Lower leg skin (tissue), 4 donors: ENCODE results near the gene PHF12. TPM values are rescaled to one million over a fixed set of nuclear protein-coding genes. Genes with fewer than 3 reads are reported as not detected.
"Not testable (repeated sequence)": the region's sequence is repeated elsewhere in the genome, so short reads cannot be mapped to it uniquely, and the experiment has no call there.

Experiments
- DNase-seq, 2 donors: peaks; one replicate each; pipeline ENCODE4 v3.0.0-alpha.2; 2019; ENCODE audit warnings: low spot score in 2 of 2
- H3K4me3 ChIP-seq: fragments of 200-600 bp; sonication (generic); 2 replicates; pipeline ENCODE4 v1.5.1; 2017; ENCODE audit warnings: mild to moderate bottlenecking, low read depth; ENCODE audit not compliant: poor library complexity, severe bottlenecking
- CTCF ChIP-seq, 3 donors: fragments of 450-650 bp; IDR thresholded peaks; one replicate each; pipeline ENCODE4 v1.5.1; 2016; ENCODE audit warnings: antibody characterized with exemption in 3 of 3, mild to moderate bottlenecking in 3 of 3, moderate library complexity in 2 of 3
- POLR2A ChIP-seq, 2 donors: fragments of 450-650 bp; IDR thresholded peaks; one replicate each; pipeline ENCODE4 v1.6.1; 2016 to 2017; ENCODE audit warnings: antibody characterized with exemption in 2 of 2, mild to moderate bottlenecking in 1 of 2, moderate library complexity in 1 of 2
- WGBS, 2 donors: methylation state at CpG; one replicate each; pipeline ENCODE4 v1.1.5; 2018; 5-methylcytosine and 5-hydroxymethylcytosine counted together
- intact Hi-C: fragments of 100-400 bp; cut with DNase I; formaldehyde crosslinking; loops from one replicate; pipeline ENCODE4 v1.15.0; 2023; ENCODE audit warnings: low total_unique reads
- total RNA-seq, 4 donors: library from RNA; depleted of rRNA; stranded (reverse); fragments of >200 nt; gene quantifications; one replicate each; pipeline ENCODE4 v1.1.0, GENCODE V29; 2016

The PHF12 gene
- total RNA-seq, 4 donors from 2014 or later, result 24.4 to 52.9 (median 42.7) TPM

GRCh38 chr17:28910534-28910933 is 40.8 kb downstream of the PHF12 start:
- no peak for DNase-seq
- intact Hi-C loops, result no loop called here
- WGBS, 2 donors, result 84 to 100% methylated on average over 1 of the region's 1 CpG
- no peak overlapping the region for H3K4me3 ChIP-seq
- no peak for TF ChIP-seq CTCF (IDR thresholded peaks at IDR 0.05)
- TF ChIP-seq POLR2A (IDR thresholded peaks at IDR 0.05), result no peak

GRCh38 chr17:28908640-28909167 is 42.6 kb downstream of the PHF12 start:
- 25 to 30% methylated on average over 6 of the region's 6 CpGs for WGBS, 2 donors
- TF ChIP-seq CTCF (IDR thresholded peaks at IDR 0.05), result no peak
- no peak for TF ChIP-seq POLR2A (IDR thresholded peaks at IDR 0.05)
- DNase-seq, result peak; percentile 49 to 90
- intact Hi-C loops, result no loop called here
- no peak overlapping the region for H3K4me3 ChIP-seq

- no peak overlapping the region for H3K4me3 ChIP-seq
- WGBS, 2 donors, result 60 to 69% methylated on average over 3 of the region's 3 CpGs
- TF ChIP-seq POLR2A (IDR thresholded peaks at IDR 0.05), result no peak
- DNase-seq, result no peak
- intact Hi-C loops, result no loop called here
Measured at GRCh38 chr17:28907709-28908475, 43.4 kb downstream of the PHF12 start.

- intact Hi-C loops, result no loop called here
- no peak for DNase-seq
- no peak overlapping the region for H3K4me3 ChIP-seq
- WGBS, 2 donors, result 55 to 61% methylated on average over 7 of the region's 7 CpGs
- TF ChIP-seq POLR2A (IDR thresholded peaks at IDR 0.05), result no peak
- no peak for TF ChIP-seq CTCF (IDR thresholded peaks at IDR 0.05)
Measured at GRCh38 chr17:28906706-28907438, 44.4 kb downstream of the PHF12 start.

- no peak for TF ChIP-seq POLR2A (IDR thresholded peaks at IDR 0.05)
- TF ChIP-seq CTCF (IDR thresholded peaks at IDR 0.05), result no peak
- no peak for DNase-seq
- no peak overlapping the region for H3K4me3 ChIP-seq
- intact Hi-C loops, result no loop called here
- 80 to 83% methylated on average over 9 of the region's 9 CpGs for WGBS, 2 donors
Measured at GRCh38 chr17:28906276-28906675, 45.0 kb downstream of the PHF12 start.

- DNase-seq, result no peak
- H3K4me3 ChIP-seq, result no peak overlapping the region
- intact Hi-C loops, result no loop called here
- TF ChIP-seq POLR2A (IDR thresholded peaks at IDR 0.05) (no peak), CTCF (IDR thresholded peaks at IDR 0.05) (no peak)
- 45 to 59% methylated on average over 4 of the region's 4 CpGs for WGBS, 2 donors
Measured at GRCh38 chr17:28904800-28905199, 46.5 kb downstream of the PHF12 start.

GRCh38 chr17:28903546-28903841 is 47.8 kb downstream of the PHF12 start:
- DNase-seq, intact Hi-C loops, H3K4me3 ChIP-seq: not testable (repeated sequence)
- 38 to 55% methylated on average over 5 of the region's 5 CpGs for WGBS, 2 donors
